Glutamatergic neuron (in vitro differentiated cells): ENCODE measurements around the gene FBXO31. TPM values are rescaled to one million over a fixed set of nuclear protein-coding genes. Genes with fewer than 3 reads are reported as not detected.

ENCODE experiments used
- DNase-seq: peaks from one replicate; pipeline ENCODE4 v3.0.0; 2022
- H3K27ac Mint-ChIP-seq: one replicate; pipeline ENCODE4 v1.8.0; 2020; ENCODE audit warnings: mild to moderate bottlenecking, mixed read lengths, inconsistent platforms; ENCODE audit not compliant: unreplicated experiment
- H3K27me3 Mint-ChIP-seq: one replicate; pipeline ENCODE4 v1.8.0; 2020; ENCODE audit warnings: mild to moderate bottlenecking, moderate library complexity, mixed read lengths, inconsistent platforms; ENCODE audit not compliant: unreplicated experiment
- H3K36me3 Mint-ChIP-seq: one replicate; pipeline ENCODE4 v1.8.0; 2020; ENCODE audit warnings: mild to moderate bottlenecking, mixed read lengths, inconsistent platforms; ENCODE audit not compliant: unreplicated experiment
- H3K4me1 Mint-ChIP-seq: one replicate; pipeline ENCODE4 v1.8.0; 2020; ENCODE audit warnings: mild to moderate bottlenecking, low read depth, mixed read lengths, inconsistent platforms; ENCODE audit not compliant: unreplicated experiment
- H3K4me3 Mint-ChIP-seq: one replicate; pipeline ENCODE4 v1.8.0; 2020; ENCODE audit warnings: mild to moderate bottlenecking, mixed read lengths, inconsistent platforms; ENCODE audit not compliant: unreplicated experiment
- H3K9me3 Mint-ChIP-seq: one replicate; pipeline ENCODE4 v1.8.0; 2020; ENCODE audit warnings: mild to moderate bottlenecking, moderate library complexity, mixed read lengths, inconsistent platforms; ENCODE audit not compliant: unreplicated experiment
- long read RNA-seq: library from polyadenylated mRNA; unstranded; transcript quantifications from one replicate; pipeline ENCODE4 v2.0.0, GENCODE V29; 2020; ENCODE audit not compliant: unreplicated experiment
- total RNA-seq: library from RNA; stranded (reverse); fragmentation: NEBNext Ultra II Directional; extraction: Animal tissue kit (Norgen Biotek cat#: 25700); gene quantifications from one replicate; pipeline ENCODE4 v1.2.1, GENCODE V29; 2021; ENCODE audit not compliant: unreplicated experiment
- TF ChIP-seq, protein P1 (sequence below): fragments of 200-600 bp; sonication (generic); IDR thresholded peaks from one replicate; pipeline ENCODE4 v1.5.0; 2021; ENCODE audit not compliant: partially characterized antibody, unreplicated experiment

The FBXO31 gene, protein sequence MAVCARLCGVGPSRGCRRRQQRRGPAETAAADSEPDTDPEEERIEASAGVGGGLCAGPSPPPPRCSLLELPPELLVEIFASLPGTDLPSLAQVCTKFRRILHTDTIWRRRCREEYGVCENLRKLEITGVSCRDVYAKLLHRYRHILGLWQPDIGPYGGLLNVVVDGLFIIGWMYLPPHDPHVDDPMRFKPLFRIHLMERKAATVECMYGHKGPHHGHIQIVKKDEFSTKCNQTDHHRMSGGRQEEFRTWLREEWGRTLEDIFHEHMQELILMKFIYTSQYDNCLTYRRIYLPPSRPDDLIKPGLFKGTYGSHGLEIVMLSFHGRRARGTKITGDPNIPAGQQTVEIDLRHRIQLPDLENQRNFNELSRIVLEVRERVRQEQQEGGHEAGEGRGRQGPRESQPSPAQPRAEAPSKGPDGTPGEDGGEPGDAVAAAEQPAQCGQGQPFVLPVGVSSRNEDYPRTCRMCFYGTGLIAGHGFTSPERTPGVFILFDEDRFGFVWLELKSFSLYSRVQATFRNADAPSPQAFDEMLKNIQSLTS
- 66.7 TPM for total RNA-seq
- long read RNA-seq, full-length matches to known transcripts = 4 of 10 reads
- long read RNA-seq, partial matches to known transcripts = 0 of 10 reads
- long read RNA-seq, other reads (novel, unspliced or antisense) = 6 of 10 reads

DNA sequence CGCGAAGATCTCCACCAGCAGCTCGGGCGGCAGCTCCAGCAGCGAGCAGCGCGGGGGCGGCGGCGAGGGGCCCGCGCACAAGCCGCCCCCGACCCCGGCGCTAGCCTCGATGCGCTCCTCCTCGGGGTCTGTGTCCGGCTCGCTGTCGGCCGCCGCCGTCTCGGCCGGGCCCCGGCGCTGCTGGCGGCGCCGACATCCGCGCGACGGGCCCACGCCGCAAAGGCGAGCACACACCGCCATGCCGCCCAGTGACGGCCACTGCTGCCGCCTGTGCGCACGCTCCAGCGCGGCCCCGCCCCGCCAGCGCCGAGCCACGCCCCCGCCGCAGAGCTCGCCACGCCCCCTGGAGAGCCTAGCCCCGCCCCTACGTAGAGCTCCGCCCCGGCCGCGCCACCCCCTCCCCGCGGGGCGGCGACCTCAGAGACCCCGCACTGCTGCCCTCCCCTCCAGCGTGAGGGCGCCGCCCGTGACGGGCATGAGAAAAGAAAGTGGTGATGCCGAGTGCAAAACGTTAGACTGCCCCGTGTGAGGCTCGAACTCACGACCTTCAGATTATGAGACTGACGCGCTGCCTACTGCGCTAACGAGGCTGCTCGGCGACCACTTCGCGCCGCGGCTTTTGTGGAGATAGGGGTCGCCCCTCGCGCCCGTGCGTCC, at the start of gene FBXO31:
Gene FBXO31 (minus strand): TSS at position 272 of the 657 bp plus-strand sequence. CDS start 32 bp downstream, at position 240.
- Mint-ChIP-seq H3K36me3 (no peaks in the 10 kb centered on the region), H3K4me3 (peak within 1 kb of the TSS; percentile 87), H3K27me3 (peaks cover 16% of the 10 kb centered on the region), H3K4me1 (peaks cover 40% of the 10 kb centered on the region), H3K9me3 (peaks cover 17% of the 10 kb centered on the region), H3K27ac (peak within 1 kb of the TSS; percentile 91)
- TF ChIP-seq, protein P1, sequence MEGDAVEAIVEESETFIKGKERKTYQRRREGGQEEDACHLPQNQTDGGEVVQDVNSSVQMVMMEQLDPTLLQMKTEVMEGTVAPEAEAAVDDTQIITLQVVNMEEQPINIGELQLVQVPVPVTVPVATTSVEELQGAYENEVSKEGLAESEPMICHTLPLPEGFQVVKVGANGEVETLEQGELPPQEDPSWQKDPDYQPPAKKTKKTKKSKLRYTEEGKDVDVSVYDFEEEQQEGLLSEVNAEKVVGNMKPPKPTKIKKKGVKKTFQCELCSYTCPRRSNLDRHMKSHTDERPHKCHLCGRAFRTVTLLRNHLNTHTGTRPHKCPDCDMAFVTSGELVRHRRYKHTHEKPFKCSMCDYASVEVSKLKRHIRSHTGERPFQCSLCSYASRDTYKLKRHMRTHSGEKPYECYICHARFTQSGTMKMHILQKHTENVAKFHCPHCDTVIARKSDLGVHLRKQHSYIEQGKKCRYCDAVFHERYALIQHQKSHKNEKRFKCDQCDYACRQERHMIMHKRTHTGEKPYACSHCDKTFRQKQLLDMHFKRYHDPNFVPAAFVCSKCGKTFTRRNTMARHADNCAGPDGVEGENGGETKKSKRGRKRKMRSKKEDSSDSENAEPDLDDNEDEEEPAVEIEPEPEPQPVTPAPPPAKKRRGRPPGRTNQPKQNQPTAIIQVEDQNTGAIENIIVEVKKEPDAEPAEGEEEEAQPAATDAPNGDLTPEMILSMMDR = no peak
- DNase-seq = peak; percentile 95

DNA sequence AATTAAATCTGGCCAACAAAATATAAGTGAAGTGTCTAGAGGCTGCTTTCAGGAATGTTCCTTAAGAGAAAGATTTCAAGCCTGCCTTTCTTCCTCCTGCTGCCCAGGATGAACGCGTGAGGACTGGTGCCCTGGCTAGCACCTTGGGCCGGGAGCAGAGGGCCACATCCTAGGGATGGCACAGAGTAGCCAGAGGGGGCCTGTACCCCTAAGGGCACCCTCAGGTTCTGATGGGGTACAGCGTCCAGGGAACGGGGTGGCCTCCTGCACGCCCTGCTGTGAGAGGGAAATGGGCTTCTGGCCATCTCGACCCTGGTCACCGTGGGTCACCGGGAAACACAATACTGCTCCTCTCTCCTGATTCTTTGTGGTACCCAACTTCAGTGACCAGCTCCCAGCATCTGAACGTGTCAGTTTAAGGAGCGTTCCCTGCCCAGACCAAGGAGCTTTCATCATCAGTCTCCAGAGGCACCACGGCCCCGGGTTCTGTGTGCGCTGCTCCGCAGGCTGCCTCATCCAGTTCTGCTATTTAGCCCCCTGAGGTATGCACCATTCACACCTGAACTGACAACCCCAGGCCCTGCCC, 48.8 kb upstream of the FBXO31 start:
- no peak for DNase-seq
- TF ChIP-seq, protein P1 = no peak
- H3K4me1 Mint-ChIP-seq = peaks cover 24% of the 10 kb centered on the region
- H3K27me3 Mint-ChIP-seq = peaks cover 1% of the 10 kb centered on the region
- H3K4me3 Mint-ChIP-seq = no peak overlapping the region
- peaks cover 4% of the 10 kb centered on the region for H3K9me3 Mint-ChIP-seq
- H3K36me3 Mint-ChIP-seq = peaks cover 5% of the 10 kb centered on the region
- peak overlapping the region; percentile 48 for H3K27ac Mint-ChIP-seq

DNA sequence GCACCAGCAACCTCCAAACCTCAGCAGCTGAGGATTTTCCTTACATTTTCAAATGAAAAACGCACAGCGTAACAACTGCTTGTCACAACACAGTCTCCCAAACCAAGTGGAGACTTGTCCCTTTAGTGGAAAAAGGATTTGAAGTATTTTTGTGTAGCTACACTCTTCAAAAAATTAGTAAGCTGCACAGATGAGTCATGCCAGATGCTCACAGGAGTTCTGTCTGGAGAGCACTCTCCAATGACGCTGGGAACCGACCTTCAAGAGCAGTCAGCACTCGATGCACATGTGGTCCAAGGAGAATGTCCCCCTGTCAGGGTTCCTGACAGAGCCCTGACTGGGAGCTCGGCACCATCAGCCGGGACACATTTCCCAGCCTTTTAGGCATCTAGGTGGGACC, 48.4 kb upstream of the FBXO31 start:
- Mint-ChIP-seq H3K27me3 (peaks cover 1% of the 10 kb centered on the region), H3K27ac (peak overlapping the region; percentile 70), H3K36me3 (peaks cover 5% of the 10 kb centered on the region), H3K9me3 (peaks cover 4% of the 10 kb centered on the region), H3K4me3 (no peak overlapping the region), H3K4me1 (peaks cover 24% of the 10 kb centered on the region)
- DNase-seq = no peak
- TF ChIP-seq, protein P1 = no peak

DNA sequence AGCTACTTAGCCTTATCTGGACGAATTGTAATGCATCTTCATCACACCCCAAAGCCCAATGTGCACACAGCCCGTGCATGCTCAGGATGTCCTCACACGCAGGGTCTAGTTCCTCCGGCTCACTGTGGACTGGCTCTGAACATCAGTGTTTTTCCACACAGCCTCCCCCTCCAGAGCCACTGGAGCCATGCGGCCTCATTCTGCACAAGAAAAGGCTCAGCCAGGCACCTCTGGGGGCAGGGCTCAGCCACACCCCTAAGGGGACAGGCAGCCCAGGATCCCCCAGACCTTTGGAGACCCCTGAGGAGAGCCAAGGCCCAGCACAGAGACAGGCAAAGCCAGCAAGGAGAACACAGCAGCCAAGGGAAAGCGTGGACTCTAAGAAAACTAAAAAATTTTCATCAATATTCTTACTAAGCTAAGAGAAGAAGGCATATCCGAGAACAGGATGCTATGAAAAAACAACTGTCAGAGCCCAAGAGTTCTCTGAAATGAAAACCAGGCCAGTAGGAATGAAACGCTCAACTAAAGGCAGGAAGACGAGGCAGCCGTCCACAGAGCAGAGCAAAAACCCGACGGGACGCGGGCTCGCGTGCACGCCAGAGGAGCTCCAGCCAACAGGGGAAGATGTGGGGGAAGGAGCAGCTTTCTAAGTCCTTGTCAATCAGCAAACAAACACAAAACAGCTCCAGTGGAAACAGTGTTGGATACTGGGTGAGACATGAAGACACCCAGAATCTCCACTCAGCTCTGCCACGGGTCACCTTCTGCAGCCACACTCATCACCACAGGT, 43.0 kb upstream of the FBXO31 start:
- Mint-ChIP-seq H3K4me1 (peaks cover 13% of the 10 kb centered on the region), H3K4me3 (no peak overlapping the region), H3K27me3 (peaks cover 5% of the 10 kb centered on the region)

More for the DNA sequence above, 43.0 kb upstream of the FBXO31 start:
- TF ChIP-seq, protein P1 = no peak
- DNase-seq = no peak
- H3K27ac Mint-ChIP-seq = no peak overlapping the region
- no peaks in the 10 kb centered on the region for H3K36me3 Mint-ChIP-seq
- peaks cover 4% of the 10 kb centered on the region for H3K9me3 Mint-ChIP-seq
